Upper lobe of left lung (tissue), 4 donors: Measurements from ENCODE around the gene KAT7.

Experiments used
- CTCF ChIP-seq, 6 experiments: fragments of 450-650 bp in 4 of 6; fragments of 200-600 bp in 2 of 6; sonication (generic) in 2 of 6; IDR thresholded peaks; one replicate each; pipeline ENCODE4 v1.5.1; 2016 to 2019; ENCODE audit warnings: antibody characterized with exemption in 6 of 6
- POLR2A ChIP-seq, 4 donors: fragments of 450-650 bp; IDR thresholded peaks; one replicate each; pipeline ENCODE4 v1.5.1; 2016 to 2017; ENCODE audit warnings: antibody characterized with exemption in 4 of 4, mild to moderate bottlenecking in 2 of 4
- POLR2AphosphoS5 ChIP-seq, 2 donors: sonication (generic); formaldehyde crosslinking; IDR thresholded peaks; one replicate each; pipeline ENCODE4 v1.5.1; 2017; ENCODE audit warnings: antibody characterized with exemption in 2 of 2

DNA sequence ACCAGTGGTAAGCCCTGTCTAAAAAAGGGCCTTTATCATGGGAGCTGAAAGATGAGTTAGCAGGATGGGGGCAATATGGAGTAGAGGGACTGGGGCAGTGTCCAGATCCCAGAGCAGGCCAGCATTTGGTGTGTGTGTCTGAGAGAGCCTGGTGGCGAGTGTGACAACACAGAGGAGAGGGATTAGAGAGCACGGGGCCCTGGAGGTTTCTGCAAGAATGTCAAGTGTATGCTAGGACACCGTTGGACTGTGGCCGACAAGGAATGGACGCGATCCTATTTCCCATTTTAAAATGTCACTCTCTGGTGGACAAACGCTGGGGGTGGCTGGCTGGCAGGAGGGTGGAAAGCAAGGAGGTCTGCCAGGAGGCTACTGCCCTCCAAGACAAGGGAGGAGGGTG lies 47.0 kb downstream of the KAT7 start:
- no peak for TF ChIP-seq CTCF (IDR thresholded peaks at IDR 0.05)
- TF ChIP-seq POLR2A (IDR thresholded peaks at IDR 0.05), result no peak
- TF ChIP-seq POLR2AphosphoS5 (IDR thresholded peaks at IDR 0.05), result peak in 1 of 2 donors; percentile 8
